Gastrocnemius medialis (tissue), 4 donors: ENCODE results near the gene FAAP20.

Source experiments
- CTCF ChIP-seq, 5 experiments: fragments of 450-650 bp in 3 of 5; fragments of 200-600 bp in 2 of 5; sonication (generic) in 2 of 5; IDR thresholded peaks in 4 of 5; conservative IDR thresholded peaks in 1 of 5; 1 replicate in 4 of 5; 2 replicates in 1 of 5; pipeline ENCODE4 v1.5.1; 2016 to 2019; ENCODE audit warnings: antibody characterized with exemption in 5 of 5, mild to moderate bottlenecking in 3 of 5, moderate library complexity in 3 of 5
- POLR2A ChIP-seq, 2 donors: fragments of 450-650 bp; IDR thresholded peaks; one replicate each; pipeline ENCODE4 v1.6.1; 2017; ENCODE audit warnings: antibody characterized with exemption in 2 of 2, mild to moderate bottlenecking in 2 of 2, moderate library complexity in 2 of 2

- TF ChIP-seq POLR2A (IDR thresholded peaks at IDR 0.05): no peak
- TF ChIP-seq CTCF (IDR thresholded peaks at IDR 0.05 in 4 of 5, conservative IDR thresholded peaks at IDR 0.05 in 1 of 5): no peak
Observed at GRCh38 chr1:2182376-2182775, 12.2 kb downstream of the FAAP20 start.
